Skin of body (tissue), 1 donor: Measurements from ENCODE around the gene CILP2. TPM values are rescaled to one million over a fixed set of nuclear protein-coding genes. Genes with fewer than 3 reads are reported as not detected.

Source experiments
- total RNA-seq: library from RNA; depleted of rRNA; stranded (reverse); fragments of >200 nt; gene quantifications from one replicate; pipeline ENCODE4 v1.2.3, GENCODE V29; 2014

The CILP2 gene
- total RNA-seq, 1 donor from 2014 or later, result 0.49 TPM

Other genes with a start within 250 kb of the CILP2 start
- 26.6 TPM for gene SUGP1, start 217.8 kb upstream of the CILP2 start, total RNA-seq
- gene MAU2, start 217.4 kb upstream of the CILP2 start, total RNA-seq, result 39.3 TPM
- 24.3 TPM for gene GATAD2A, start 132.6 kb upstream of the CILP2 start, total RNA-seq
- gene TSSK6, start 22.7 kb upstream of the CILP2 start, total RNA-seq, result 0.39 TPM
- gene NDUFA13, start 22.0 kb upstream of the CILP2 start, total RNA-seq, result 102 TPM
- gene YJEFN3, start 9.4 kb upstream of the CILP2 start, total RNA-seq, result 0.69 TPM
- 5.0 TPM for gene PBX4, start 80.4 kb downstream of the CILP2 start, total RNA-seq
- gene LPAR2, start 90.0 kb downstream of the CILP2 start, total RNA-seq, result 4.9 TPM
- 7.2 TPM for gene GMIP, start 105.4 kb downstream of the CILP2 start, total RNA-seq
- gene ATP13A1, start 125.4 kb downstream of the CILP2 start, total RNA-seq, result 18.9 TPM
- gene ZNF101, start 130.6 kb downstream of the CILP2 start, total RNA-seq, result 5.7 TPM
- 13.8 TPM for gene ZNF14, start 194.8 kb downstream of the CILP2 start, total RNA-seq